Gastroesophageal sphincter (tissue), 3 donors: ENCODE measurements around the gene TNPO2.

Source experiments
- EP300 ChIP-seq: sonication (generic); formaldehyde crosslinking; IDR thresholded peaks from one replicate; pipeline ENCODE4 v1.6.1; 2017; ENCODE audit warnings: antibody characterized with exemption, mild to moderate bottlenecking
- POLR2AphosphoS5 ChIP-seq: sonication (generic); formaldehyde crosslinking; IDR thresholded peaks from one replicate; pipeline ENCODE4 v1.6.1; 2017; ENCODE audit warnings: antibody characterized with exemption
- TF ChIP-seq, protein P1 (sequence below), 4 experiments: fragments of 200-600 bp in 2 of 4; fragments of 450-650 bp in 2 of 4; sonication (generic) in 1 of 4; IDR thresholded peaks; one replicate each; pipeline ENCODE4 v1.5.1; 2017 to 2019; ENCODE audit warnings: antibody characterized with exemption in 4 of 4, mild to moderate bottlenecking in 2 of 4, moderate library complexity in 2 of 4

DNA sequence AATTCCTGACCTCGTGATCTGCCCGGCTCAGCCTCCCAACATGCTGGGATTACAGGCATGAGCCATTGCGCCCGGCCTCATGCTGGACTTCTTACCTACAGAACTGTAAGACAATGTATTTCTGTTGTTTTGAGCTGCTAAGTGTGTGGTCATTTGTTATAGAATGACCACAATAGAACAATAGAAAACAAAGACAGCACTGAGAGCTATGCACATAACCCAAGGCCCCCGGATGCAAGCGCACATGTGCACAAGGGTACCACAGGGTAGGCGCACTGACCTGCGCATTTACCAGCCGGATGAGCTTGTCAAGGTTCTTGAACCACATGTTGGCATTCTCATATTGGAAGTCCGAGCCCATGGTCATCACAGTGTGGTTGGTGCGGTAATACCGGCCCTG is 62.8 kb downstream of the TNPO2 start:
- TF ChIP-seq, protein P1, sequence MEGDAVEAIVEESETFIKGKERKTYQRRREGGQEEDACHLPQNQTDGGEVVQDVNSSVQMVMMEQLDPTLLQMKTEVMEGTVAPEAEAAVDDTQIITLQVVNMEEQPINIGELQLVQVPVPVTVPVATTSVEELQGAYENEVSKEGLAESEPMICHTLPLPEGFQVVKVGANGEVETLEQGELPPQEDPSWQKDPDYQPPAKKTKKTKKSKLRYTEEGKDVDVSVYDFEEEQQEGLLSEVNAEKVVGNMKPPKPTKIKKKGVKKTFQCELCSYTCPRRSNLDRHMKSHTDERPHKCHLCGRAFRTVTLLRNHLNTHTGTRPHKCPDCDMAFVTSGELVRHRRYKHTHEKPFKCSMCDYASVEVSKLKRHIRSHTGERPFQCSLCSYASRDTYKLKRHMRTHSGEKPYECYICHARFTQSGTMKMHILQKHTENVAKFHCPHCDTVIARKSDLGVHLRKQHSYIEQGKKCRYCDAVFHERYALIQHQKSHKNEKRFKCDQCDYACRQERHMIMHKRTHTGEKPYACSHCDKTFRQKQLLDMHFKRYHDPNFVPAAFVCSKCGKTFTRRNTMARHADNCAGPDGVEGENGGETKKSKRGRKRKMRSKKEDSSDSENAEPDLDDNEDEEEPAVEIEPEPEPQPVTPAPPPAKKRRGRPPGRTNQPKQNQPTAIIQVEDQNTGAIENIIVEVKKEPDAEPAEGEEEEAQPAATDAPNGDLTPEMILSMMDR (IDR thresholded peaks at IDR 0.05): no peak
- TF ChIP-seq EP300 (no peak), POLR2AphosphoS5 (no peak)
